Measurements from ENCODE around the gene CLNS1A. TPM values are rescaled to one million over a fixed set of nuclear protein-coding genes. Genes with fewer than 3 reads are reported as not detected.

CLNS1A gene
- total RNA-seq, 1 donor from 2014 or later, result 70.3 TPM

- no peak overlapping the region for H3K4me3 Mint-ChIP-seq (ENCODE audit: unreplicated experiment)
- no peaks in the 10 kb centered on the region for H3K36me3 Mint-ChIP-seq (ENCODE audit: low read depth)
- H3K27me3 Mint-ChIP-seq (ENCODE audit: low read depth), result no peaks in the 10 kb centered on the region
- no peaks in the 10 kb centered on the region for H3K9me3 Mint-ChIP-seq (ENCODE audit: low read depth)
- H3K27ac Mint-ChIP-seq (ENCODE audit: unreplicated experiment), result no peak overlapping the region
- no peak for DNase-seq (ENCODE audit: low spot score)
- H3K4me1 Mint-ChIP-seq (ENCODE audit: low read depth), result peaks cover 14% of the 10 kb centered on the region
- no peak for TF ChIP-seq CTCF (IDR thresholded peaks at IDR 0.05)
Observed at GRCh38 chr11:77656362-77656761, 18.8 kb upstream of the CLNS1A start.

GRCh38 chr11:77654770-77655434, 17.3 kb upstream of the CLNS1A start:
- no peak for DNase-seq (ENCODE audit: low spot score)
- Mint-ChIP-seq H3K4me3 (ENCODE audit: unreplicated experiment) (no peak overlapping the region), H3K27me3 (ENCODE audit: low read depth) (no peaks in the 10 kb centered on the region), H3K27ac (ENCODE audit: unreplicated experiment) (no peak overlapping the region), H3K9me3 (ENCODE audit: low read depth) (no peaks in the 10 kb centered on the region), H3K36me3 (ENCODE audit: low read depth) (no peaks in the 10 kb centered on the region), H3K4me1 (ENCODE audit: low read depth) (peaks cover 14% of the 10 kb centered on the region)
- TF ChIP-seq CTCF (IDR thresholded peaks at IDR 0.05), result no peak

GRCh38 chr11:77650123-77650522, 12.5 kb upstream of the CLNS1A start:
- peaks cover 2% of the 10 kb centered on the region for H3K4me1 Mint-ChIP-seq (ENCODE audit: low read depth)
- no peaks in the 10 kb centered on the region for H3K36me3 Mint-ChIP-seq (ENCODE audit: low read depth)
- H3K27me3 Mint-ChIP-seq (ENCODE audit: low read depth), result no peaks in the 10 kb centered on the region
- TF ChIP-seq CTCF (IDR thresholded peaks at IDR 0.05), result no peak
- H3K4me3 Mint-ChIP-seq (ENCODE audit: unreplicated experiment), result no peak overlapping the region
- H3K27ac Mint-ChIP-seq (ENCODE audit: unreplicated experiment), result no peak overlapping the region
- H3K9me3 Mint-ChIP-seq (ENCODE audit: low read depth), result no peaks in the 10 kb centered on the region
- DNase-seq (ENCODE audit: low spot score), result no peak

GRCh38 chr11:77647654-77648305, 10.2 kb upstream of the CLNS1A start:
- no peak for TF ChIP-seq CTCF (IDR thresholded peaks at IDR 0.05)
- no peaks in the 10 kb centered on the region for H3K27me3 Mint-ChIP-seq (ENCODE audit: low read depth)
- H3K36me3 Mint-ChIP-seq (ENCODE audit: low read depth), result no peaks in the 10 kb centered on the region
- DNase-seq (ENCODE audit: low spot score), result no peak
- no peak overlapping the region for H3K27ac Mint-ChIP-seq (ENCODE audit: unreplicated experiment)
- no peaks in the 10 kb centered on the region for H3K4me1 Mint-ChIP-seq (ENCODE audit: low read depth)
- H3K9me3 Mint-ChIP-seq (ENCODE audit: low read depth), result no peaks in the 10 kb centered on the region
- H3K4me3 Mint-ChIP-seq (ENCODE audit: unreplicated experiment), result no peak overlapping the region

GRCh38 chr11:77644887-77645286, 7.3 kb upstream of the CLNS1A start:
- TF ChIP-seq CTCF (IDR thresholded peaks at IDR 0.05), result no peak
- Mint-ChIP-seq H3K27me3 (ENCODE audit: low read depth) (no peaks in the 10 kb centered on the region), H3K4me1 (ENCODE audit: low read depth) (no peaks in the 10 kb centered on the region), H3K4me3 (ENCODE audit: unreplicated experiment) (no peak overlapping the region), H3K36me3 (ENCODE audit: low read depth) (no peaks in the 10 kb centered on the region), H3K9me3 (ENCODE audit: low read depth) (peaks cover 3% of the 10 kb centered on the region), H3K27ac (ENCODE audit: unreplicated experiment) (no peak overlapping the region)
- no peak for DNase-seq (ENCODE audit: low spot score)

Measured in chondrocyte (in vitro differentiated cells).